Measurements from ENCODE around the gene CAAP1.
"Not testable (repeated sequence)": the region's sequence is repeated elsewhere in the genome, so short reads cannot be mapped to it uniquely, and the experiment has no call there.

The CAAP1 gene

GRCh38 chr9:26892251-26893029 is at the start of gene CAAP1:
Gene CAAP1, minus strand, starts transcription at chr9:26892802. Its CDS starts 87 bp downstream, at chr9:26892715.
- DNase-seq = peak; percentile 77

- no peak for DNase-seq
These were observed 48.2 kb upstream of the CAAP1 start for GRCh38 chr9:26940779-26941178.

GRCh38 chr9:26939955-26940711 is 47.5 kb upstream of the CAAP1 start:
- DNase-seq = no peak

- no peak for DNase-seq
These were observed 45.3 kb upstream of the CAAP1 start for GRCh38 chr9:26937816-26938371.

- DNase-seq = no peak
These were observed 43.2 kb upstream of the CAAP1 start for GRCh38 chr9:26935847-26936246.

- no peak for DNase-seq
These were observed 36.4 kb upstream of the CAAP1 start for GRCh38 chr9:26928902-26929495.

GRCh38 chr9:26925609-26926008 is 33.0 kb upstream of the CAAP1 start:
- DNase-seq = no peak

- no peak for DNase-seq
These were observed 27.1 kb upstream of the CAAP1 start for GRCh38 chr9:26919698-26920097.

GRCh38 chr9:26913138-26913668 is 20.6 kb upstream of the CAAP1 start:
- DNase-seq = no peak

GRCh38 chr9:26904671-26905070 is 12.1 kb upstream of the CAAP1 start:
- no peak for DNase-seq

GRCh38 chr9:26904070-26904469 is 11.5 kb upstream of the CAAP1 start:
- DNase-seq = no peak

- DNase-seq = no peak
These were observed 551 bp upstream of the CAAP1 start for GRCh38 chr9:26893030-26893676.

GRCh38 chr9:26891726-26892125 is 876 bp downstream of the CAAP1 start:
- peak; percentile 3 for DNase-seq

GRCh38 chr9:26888271-26888670 is 4.3 kb downstream of the CAAP1 start:
- DNase-seq = no peak

- no peak for DNase-seq
These were observed 10.4 kb downstream of the CAAP1 start for GRCh38 chr9:26882154-26882553.

GRCh38 chr9:26880262-26880661 is 12.3 kb downstream of the CAAP1 start:
- DNase-seq = no peak

GRCh38 chr9:26875155-26875554 is 17.4 kb downstream of the CAAP1 start:
- DNase-seq = not testable (repeated sequence)

GRCh38 chr9:26870292-26870691 is 22.3 kb downstream of the CAAP1 start:
- no peak for DNase-seq

- DNase-seq = no peak
These were observed 29.5 kb downstream of the CAAP1 start for GRCh38 chr9:26863074-26863473.

GRCh38 chr9:26856413-26857032 is 36.1 kb downstream of the CAAP1 start:
- DNase-seq = peak; percentile 52

GRCh38 chr9:26850995-26851394 is 41.6 kb downstream of the CAAP1 start:
- no peak for DNase-seq

GRCh38 chr9:26833792-26834191 is 58.8 kb downstream of the CAAP1 start:
- DNase-seq = peak; percentile 66

All from GF-D8 (cell line).